ENCODE results near the gene DHCR24. TPM values are rescaled to one million over a fixed set of nuclear protein-coding genes. Genes with fewer than 3 reads are reported as not detected.

The DHCR24 gene
- total RNA-seq, 2 experiments from 2014 or later = 59.5 to 64.7 TPM

- no peak overlapping the region for H3K4me3 Mint-ChIP-seq
- DNase-seq (no peak), ATAC-seq (no peak)
- H3K27me3 Mint-ChIP-seq = no peaks in the 10 kb centered on the region
- peaks cover 6% of the 10 kb centered on the region for H3K4me1 Mint-ChIP-seq (ENCODE audit: low read depth)
- H3K27ac Mint-ChIP-seq = no peak overlapping the region
- POLR2A ChIA-PET = interaction anchor here (0.6 kb wide), 1 partner anchor 347 kb away, joined by 3 read pairs; no protein-coding TSS in a partner anchor
- intact Hi-C loops (cut with micrococcal nuclease) = no loop called here
- TF ChIP-seq, protein P1, sequence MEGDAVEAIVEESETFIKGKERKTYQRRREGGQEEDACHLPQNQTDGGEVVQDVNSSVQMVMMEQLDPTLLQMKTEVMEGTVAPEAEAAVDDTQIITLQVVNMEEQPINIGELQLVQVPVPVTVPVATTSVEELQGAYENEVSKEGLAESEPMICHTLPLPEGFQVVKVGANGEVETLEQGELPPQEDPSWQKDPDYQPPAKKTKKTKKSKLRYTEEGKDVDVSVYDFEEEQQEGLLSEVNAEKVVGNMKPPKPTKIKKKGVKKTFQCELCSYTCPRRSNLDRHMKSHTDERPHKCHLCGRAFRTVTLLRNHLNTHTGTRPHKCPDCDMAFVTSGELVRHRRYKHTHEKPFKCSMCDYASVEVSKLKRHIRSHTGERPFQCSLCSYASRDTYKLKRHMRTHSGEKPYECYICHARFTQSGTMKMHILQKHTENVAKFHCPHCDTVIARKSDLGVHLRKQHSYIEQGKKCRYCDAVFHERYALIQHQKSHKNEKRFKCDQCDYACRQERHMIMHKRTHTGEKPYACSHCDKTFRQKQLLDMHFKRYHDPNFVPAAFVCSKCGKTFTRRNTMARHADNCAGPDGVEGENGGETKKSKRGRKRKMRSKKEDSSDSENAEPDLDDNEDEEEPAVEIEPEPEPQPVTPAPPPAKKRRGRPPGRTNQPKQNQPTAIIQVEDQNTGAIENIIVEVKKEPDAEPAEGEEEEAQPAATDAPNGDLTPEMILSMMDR (IDR thresholded peaks at IDR 0.05) = no peak
- H3K36me3 Mint-ChIP-seq (ENCODE audit: low read depth) = peaks cover 8% of the 10 kb centered on the region
- CTCF ChIA-PET = no interaction called here
- H3K9me3 Mint-ChIP-seq = peaks cover 8% of the 10 kb centered on the region
These were observed 67.3 kb downstream of the DHCR24 start for GRCh38 chr1:54819733-54820132.

GRCh38 chr1:54819195-54819536, 67.8 kb downstream of the DHCR24 start:
- no peak for DNase-seq
- peaks cover 6% of the 10 kb centered on the region for H3K36me3 Mint-ChIP-seq (ENCODE audit: low read depth)
- TF ChIP-seq, protein P1 (IDR thresholded peaks at IDR 0.05) = no peak
- ChIA-PET POLR2A (interaction anchor here (0.6 kb wide), 1 partner anchor 347 kb away, joined by 3 read pairs; no protein-coding TSS in a partner anchor), CTCF (no interaction called here)
- H3K4me3 Mint-ChIP-seq = no peak overlapping the region
- H3K4me1 Mint-ChIP-seq (ENCODE audit: low read depth) = peaks cover 6% of the 10 kb centered on the region
- no peaks in the 10 kb centered on the region for H3K27me3 Mint-ChIP-seq
- intact Hi-C loops (cut with micrococcal nuclease) = no loop called here
- ATAC-seq = no peak
- peaks cover 5% of the 10 kb centered on the region for H3K9me3 Mint-ChIP-seq
- no peak overlapping the region for H3K27ac Mint-ChIP-seq

GRCh38 chr1:54818461-54819194, 68.4 kb downstream of the DHCR24 start:
- Mint-ChIP-seq H3K27me3 (no peaks in the 10 kb centered on the region), H3K4me3 (no peak overlapping the region), H3K9me3 (peaks cover 2% of the 10 kb centered on the region), H3K27ac (no peak overlapping the region), H3K4me1 (ENCODE audit: low read depth) (peaks cover 6% of the 10 kb centered on the region), H3K36me3 (ENCODE audit: low read depth) (peaks cover 3% of the 10 kb centered on the region)
- DNase-seq (no peak), ATAC-seq (no peak)
- TF ChIP-seq, protein P1 (IDR thresholded peaks at IDR 0.05) = no peak
- intact Hi-C loops (cut with micrococcal nuclease) = no loop called here
- ChIA-PET CTCF (no interaction called here), POLR2A (no interaction called here)

DNA sequence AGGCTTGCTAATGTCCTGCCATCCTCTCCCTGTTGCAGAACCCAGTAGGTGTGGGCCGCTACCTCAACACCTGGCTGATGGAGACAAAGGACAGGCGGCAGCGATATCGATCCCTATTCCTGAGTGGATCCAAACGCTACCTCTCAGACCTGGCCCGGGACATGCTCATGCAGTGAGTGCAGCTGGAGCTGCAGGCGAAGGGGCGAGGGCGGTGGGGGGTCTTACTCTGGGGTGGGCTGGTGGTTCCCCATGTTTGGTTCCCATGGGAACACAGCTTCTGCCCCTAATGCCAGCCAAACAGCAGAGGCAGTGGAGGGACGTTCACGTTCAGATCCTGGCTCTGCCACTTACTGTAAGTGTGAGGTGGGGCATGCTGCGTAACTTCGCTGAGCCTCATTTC, 70.0 kb downstream of the DHCR24 start:
- Mint-ChIP-seq H3K4me3 (no peak overlapping the region), H3K9me3 (no peaks in the 10 kb centered on the region), H3K27ac (no peak overlapping the region), H3K36me3 (ENCODE audit: low read depth) (no peaks in the 10 kb centered on the region), H3K4me1 (ENCODE audit: low read depth) (peaks cover 6% of the 10 kb centered on the region), H3K27me3 (no peaks in the 10 kb centered on the region)
- no peak for DNase-seq
- intact Hi-C loops (cut with micrococcal nuclease) = no loop called here
- ATAC-seq = no peak
- ChIA-PET POLR2A (no interaction called here), CTCF (interaction anchor here (1.0 kb wide), 1 partner anchor 41 kb away, joined by 3 read pairs; no protein-coding TSS in a partner anchor)
- TF ChIP-seq, protein P1 (IDR thresholded peaks at IDR 0.05) = no peak

- TF ChIP-seq, protein P1 (IDR thresholded peaks at IDR 0.05) = no peak
- Mint-ChIP-seq H3K27me3 (no peaks in the 10 kb centered on the region), H3K4me1 (ENCODE audit: low read depth) (peaks cover 6% of the 10 kb centered on the region), H3K4me3 (no peak overlapping the region), H3K27ac (no peak overlapping the region), H3K9me3 (no peaks in the 10 kb centered on the region), H3K36me3 (ENCODE audit: low read depth) (no peaks in the 10 kb centered on the region)
- ChIA-PET CTCF (no interaction called here), POLR2A (no interaction called here)
- DNase-seq = no peak
- intact Hi-C loops (cut with micrococcal nuclease) = no loop called here
- ATAC-seq = no peak
These were observed 70.9 kb downstream of the DHCR24 start for GRCh38 chr1:54816130-54816529.

All from activated CD8-positive, alpha-beta T cell treated with anti-CD3 and anti-CD28 coated beads for 36 hours (primary cell).